MCF 10A (cell line): ENCODE data around the gene LAMTOR4. TPM values are rescaled to one million over a fixed set of nuclear protein-coding genes. Genes with fewer than 3 reads are reported as not detected.
A peak's percentile ranks its signal among the peaks of the same experiment; 100 is the strongest.

Source experiments
- BruUV-seq: library from RNA; stranded (reverse); fragments of 400-500 nt; replicated peaks from 2 replicates; lab custom pipeline; 2021; lab: Mats Ljungman, UMichigan
- CTCF ChIA-PET: fragments of 300-600 bp; sonication (Branson Sonifier 250); formaldehyde crosslinking; extraction: SDS; loops from one replicate; lab custom pipeline; 2021; ENCODE audit warnings: antibody characterized with exemption, inconsistent platforms; lab: Yijun Ruan, JAX
- POLR2A ChIA-PET: fragments of 300-600, 350-650 bp; sonication (Branson Sonifier 250); formaldehyde crosslinking; extraction: SDS; loops from one replicate; lab custom pipeline; 2020; ENCODE audit warnings: antibody characterized with exemption, inconsistent platforms; lab: Yijun Ruan, JAX
- DNase-seq: peaks from one replicate; pipeline ENCODE4 v3.0.0-alpha.2; 2018; ENCODE audit not compliant: unreplicated experiment
- H3K27ac Mint-ChIP-seq: one replicate; pipeline ENCODE4 v1.8.0; 2022; ENCODE audit warnings: mild to moderate bottlenecking, low read depth, mixed read lengths; ENCODE audit not compliant: unreplicated experiment
- H3K27me3 Mint-ChIP-seq: one replicate; pipeline ENCODE4 v1.8.0; 2022; ENCODE audit warnings: mixed read lengths; ENCODE audit not compliant: insufficient read depth, unreplicated experiment
- H3K36me3 Mint-ChIP-seq: one replicate; pipeline ENCODE4 v1.8.0; 2022; ENCODE audit warnings: mild to moderate bottlenecking, moderate library complexity, mixed read lengths; ENCODE audit not compliant: insufficient read depth, unreplicated experiment
- H3K4me1 Mint-ChIP-seq: one replicate; pipeline ENCODE4 v1.8.0; 2022; ENCODE audit warnings: mixed read lengths; ENCODE audit not compliant: insufficient read depth, unreplicated experiment
- H3K4me3 Mint-ChIP-seq: one replicate; pipeline ENCODE4 v1.8.0; 2022; ENCODE audit warnings: mild to moderate bottlenecking, moderate library complexity, mixed read lengths; ENCODE audit not compliant: unreplicated experiment
- H3K9me3 Mint-ChIP-seq: one replicate; pipeline ENCODE4 v1.8.0; 2022; ENCODE audit warnings: mixed read lengths; ENCODE audit not compliant: unreplicated experiment
- intact Hi-C: fragments of 100-400 bp; cut with micrococcal nuclease; formaldehyde crosslinking; loops from 2 replicates; pipeline ENCODE4 v1.14.1; 2022
- total RNA-seq: library from RNA; stranded (reverse); gene quantifications from 2 replicates; pipeline ENCODE4 v1.2.3, GENCODE V29; 2022
- TF ChIP-seq, protein P1 (sequence below): fragments of 200-600 bp; IDR thresholded peaks from one replicate; pipeline ENCODE4 v1.8.0; 2022; ENCODE audit warnings: antibody characterized with exemption, mild to moderate bottlenecking; ENCODE audit not compliant: unreplicated experiment

LAMTOR4 gene
- total RNA-seq, 1 experiment from 2014 or later = 76.6 TPM

DNA sequence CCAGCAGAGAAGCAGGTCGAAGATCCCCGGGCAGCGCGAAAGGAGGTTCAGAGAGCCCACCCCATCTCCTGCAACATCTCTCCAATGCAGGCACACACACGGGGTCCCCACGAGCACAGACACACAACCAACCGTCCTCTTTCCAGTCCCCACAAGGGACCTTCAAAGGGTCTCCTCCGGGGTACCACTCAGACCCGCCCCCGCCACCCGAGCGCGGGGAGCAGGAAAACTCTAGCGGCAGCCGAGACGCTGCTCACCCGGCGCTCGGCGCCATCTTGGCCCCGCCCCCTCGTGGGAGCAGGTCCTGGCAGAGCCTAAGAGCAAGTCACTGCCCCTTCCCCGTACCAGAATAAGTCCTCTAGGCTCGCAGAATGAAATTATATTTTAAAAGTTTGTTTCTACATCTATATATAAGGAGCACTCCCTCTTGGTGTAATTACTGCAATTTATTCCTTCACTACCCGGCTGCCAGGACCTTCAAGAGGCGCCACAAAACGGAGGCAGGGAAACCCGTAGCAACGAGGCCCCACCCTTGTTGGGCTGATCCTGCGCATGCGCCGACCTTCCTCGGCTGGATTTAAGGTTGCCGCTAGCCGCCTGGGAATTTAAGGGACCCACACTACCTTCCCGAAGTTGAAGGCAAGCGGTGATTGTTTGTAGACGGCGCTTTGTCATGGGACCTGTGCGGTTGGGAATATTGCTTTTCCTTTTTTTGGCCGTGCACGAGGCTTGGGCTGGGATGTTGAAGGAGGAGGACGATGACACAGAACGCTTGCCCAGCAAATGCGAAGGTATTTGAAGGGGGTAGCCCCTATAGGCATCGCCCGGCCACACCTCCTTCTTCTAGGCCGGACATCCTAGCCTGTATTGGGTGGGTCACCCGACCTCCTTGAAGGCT is 29.4 kb upstream of the LAMTOR4 start, which contains the start of the genes CNPY4 and TAF6:
TSS of gene CNPY4 (plus strand) at position 563 of the 898 bp plus-strand sequence. CDS start at position 674, 111 bp downstream.
TSS of gene TAF6 (minus strand) at position 287 of the 898 bp plus-strand sequence. CDS start 5,149 bp downstream, outside the sequence.
- TF ChIP-seq, protein P1, sequence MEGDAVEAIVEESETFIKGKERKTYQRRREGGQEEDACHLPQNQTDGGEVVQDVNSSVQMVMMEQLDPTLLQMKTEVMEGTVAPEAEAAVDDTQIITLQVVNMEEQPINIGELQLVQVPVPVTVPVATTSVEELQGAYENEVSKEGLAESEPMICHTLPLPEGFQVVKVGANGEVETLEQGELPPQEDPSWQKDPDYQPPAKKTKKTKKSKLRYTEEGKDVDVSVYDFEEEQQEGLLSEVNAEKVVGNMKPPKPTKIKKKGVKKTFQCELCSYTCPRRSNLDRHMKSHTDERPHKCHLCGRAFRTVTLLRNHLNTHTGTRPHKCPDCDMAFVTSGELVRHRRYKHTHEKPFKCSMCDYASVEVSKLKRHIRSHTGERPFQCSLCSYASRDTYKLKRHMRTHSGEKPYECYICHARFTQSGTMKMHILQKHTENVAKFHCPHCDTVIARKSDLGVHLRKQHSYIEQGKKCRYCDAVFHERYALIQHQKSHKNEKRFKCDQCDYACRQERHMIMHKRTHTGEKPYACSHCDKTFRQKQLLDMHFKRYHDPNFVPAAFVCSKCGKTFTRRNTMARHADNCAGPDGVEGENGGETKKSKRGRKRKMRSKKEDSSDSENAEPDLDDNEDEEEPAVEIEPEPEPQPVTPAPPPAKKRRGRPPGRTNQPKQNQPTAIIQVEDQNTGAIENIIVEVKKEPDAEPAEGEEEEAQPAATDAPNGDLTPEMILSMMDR = no peak
- H3K27ac Mint-ChIP-seq = peak within 1 kb of the TSS; percentile 99
- no TSS peak for BruUV-seq
- ChIA-PET CTCF (interaction anchor here (0.6 kb wide), 1 partner anchor 13 kb away, joined by 3 read pairs; no protein-coding TSS in a partner anchor), POLR2A (interaction anchor here (1.5 to 2.5 kb wide), 3 partner anchors 18 to 37 kb away, joined by 3 to 18 read pairs (median 6); partner anchors contain the start of genes AP4M1 and MCM7)
- peak within 1 kb of the TSS; percentile 98 for H3K4me3 Mint-ChIP-seq
- H3K27me3 Mint-ChIP-seq = no peaks in the 10 kb centered on the region
- no peaks in the 10 kb centered on the region for H3K9me3 Mint-ChIP-seq
- H3K4me1 Mint-ChIP-seq = peaks cover 7% of the 10 kb centered on the region
- peak; percentile 96 for DNase-seq
- intact Hi-C loops = loop anchor here (1.0 kb wide), 1 partner anchor 18 kb away; the partner anchor contains the start of genes AP4M1 and MCM7
- peaks cover 21% of the 10 kb centered on the region for H3K36me3 Mint-ChIP-seq

DNA sequence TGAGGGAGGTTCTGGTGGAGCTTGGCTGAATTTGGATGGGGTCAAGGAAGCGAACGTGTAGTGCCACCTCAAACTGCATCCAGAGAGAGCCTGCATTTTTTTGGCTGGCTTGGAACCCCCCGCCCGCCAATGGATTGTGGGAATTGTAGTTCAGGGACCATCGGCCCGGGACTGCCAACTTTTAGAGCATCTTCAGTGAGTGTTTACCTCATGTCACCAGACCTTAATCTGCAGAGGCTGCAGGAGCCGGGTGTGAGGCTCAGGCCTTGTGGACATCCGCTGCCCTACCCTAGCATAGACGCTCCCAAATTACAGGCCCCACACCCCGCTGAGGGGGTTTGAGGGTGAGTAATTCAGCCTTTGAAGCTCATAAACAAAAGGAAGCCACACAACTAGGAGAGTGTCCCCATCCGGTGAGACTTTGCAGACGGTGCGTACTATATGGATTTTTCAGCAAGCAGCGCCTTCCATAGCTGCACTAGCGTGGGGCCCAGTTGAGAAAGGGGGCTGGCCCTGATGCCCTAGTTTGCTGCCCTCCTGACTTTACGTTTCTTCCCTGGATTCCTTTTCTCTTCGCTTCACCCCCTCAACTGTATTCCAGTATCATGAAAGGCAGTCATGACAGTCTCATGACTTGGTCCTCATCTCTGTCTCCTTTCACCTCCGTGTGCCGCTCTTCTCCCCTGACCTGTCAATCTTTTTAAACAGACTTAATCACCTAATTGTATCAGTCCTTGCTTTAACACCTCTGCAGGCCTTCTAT is 28.6 kb upstream of the LAMTOR4 start:
- Mint-ChIP-seq H3K27me3 (no peaks in the 10 kb centered on the region), H3K4me1 (peaks cover 7% of the 10 kb centered on the region), H3K27ac (peak overlapping the region; percentile 99), H3K36me3 (peaks cover 12% of the 10 kb centered on the region), H3K4me3 (peak overlapping the region; percentile 98), H3K9me3 (no peaks in the 10 kb centered on the region)
- no TSS peak for BruUV-seq
- intact Hi-C loops = loop anchor here (1.0 kb wide), 1 partner anchor 19 kb away; the partner anchor contains the start of genes AP4M1 and MCM7
- TF ChIP-seq, protein P1 = no peak
- POLR2A ChIA-PET = interaction anchor here (1.0 to 2.5 kb wide), 5 partner anchors 19 to 38 kb away, joined by 3 to 18 read pairs (median 5); partner anchors contain the start of genes AP4M1, COPS6, LAMTOR4 and MCM7
- CTCF ChIA-PET = interaction anchor here (0.6 to 0.7 kb wide), 2 partner anchors 13 to 23 kb away, joined by 3 read pairs; no protein-coding TSS in a partner anchor
- peak; percentile 46 for DNase-seq

DNA sequence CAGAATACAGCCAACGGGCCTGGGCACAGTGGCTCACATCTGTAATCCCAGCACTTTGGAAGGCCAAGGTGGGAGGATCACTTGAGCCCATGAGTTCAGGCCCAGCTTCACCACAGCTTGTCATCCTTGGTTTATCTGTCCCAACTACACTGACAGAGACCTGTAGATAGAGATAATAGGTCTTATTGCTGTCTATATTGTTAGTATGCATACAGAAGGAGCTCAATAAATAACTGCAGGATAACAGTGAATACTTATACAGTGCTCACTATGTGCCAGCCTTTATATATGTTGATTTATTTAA is 28.0 kb upstream of the LAMTOR4 start:
- CTCF ChIA-PET = interaction anchor here (0.7 kb wide), 1 partner anchor 23 kb away, joined by 3 read pairs; no protein-coding TSS in a partner anchor
- Mint-ChIP-seq H3K4me3 (peak overlapping the region; percentile 98), H3K9me3 (no peaks in the 10 kb centered on the region), H3K36me3 (peaks cover 11% of the 10 kb centered on the region), H3K27ac (peak overlapping the region; percentile 9), H3K4me1 (peaks cover 7% of the 10 kb centered on the region), H3K27me3 (no peaks in the 10 kb centered on the region)
- intact Hi-C loops = no loop called here
- TF ChIP-seq, protein P1 = no peak
- BruUV-seq = no TSS peak
- no peak for DNase-seq
- POLR2A ChIA-PET = interaction anchor here (0.5 to 2.5 kb wide), 6 partner anchors 20 to 562 kb away, joined by 3 to 18 read pairs (median 5); partner anchors contain the start of genes AP4M1, COPS6, LAMTOR4 and MCM7
